Measurements from ENCODE around the gene YBX2. TPM values are rescaled to one million over a fixed set of nuclear protein-coding genes. Genes with fewer than 3 reads are reported as not detected.

YBX2 gene
- total RNA-seq, 1 donor from 2014 or later = 7.0 TPM

DNA sequence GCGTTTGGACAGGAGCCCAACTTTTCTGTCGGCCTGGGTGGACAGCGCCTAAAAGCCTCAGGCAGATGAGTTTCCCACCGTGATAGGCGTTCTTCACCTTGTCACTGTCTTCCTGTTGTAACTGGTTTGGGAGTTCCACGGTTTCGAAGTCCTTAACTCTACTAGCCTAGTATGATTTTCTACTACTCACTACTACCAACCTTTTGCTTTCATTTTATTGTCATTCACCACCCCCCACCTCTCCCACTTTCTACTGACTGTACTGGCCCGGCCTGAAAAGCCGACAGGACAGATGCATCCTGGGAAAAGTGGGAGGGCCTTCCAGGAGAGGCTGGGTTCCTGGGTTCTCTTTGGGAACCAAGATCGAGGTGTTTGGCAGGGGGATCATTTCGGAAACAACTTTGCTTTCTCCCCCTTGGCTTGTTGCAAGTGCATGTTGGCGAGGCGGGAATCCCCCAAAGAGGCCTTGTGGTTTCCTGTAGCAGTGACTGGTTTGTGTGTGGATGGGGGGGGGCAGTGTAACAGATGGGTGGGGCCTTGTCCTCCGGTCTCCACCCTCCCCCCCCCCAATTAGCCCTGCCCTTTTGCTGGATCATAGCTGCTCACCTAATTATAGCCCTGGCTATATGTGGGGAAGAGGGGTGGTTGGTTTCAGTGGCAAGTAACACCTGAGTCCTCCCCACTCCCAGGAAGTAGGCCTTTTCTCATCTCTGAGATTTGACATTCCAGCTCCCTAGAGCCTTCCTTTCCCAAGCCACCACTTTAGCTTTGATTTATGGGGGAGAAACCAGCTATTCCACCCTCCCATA, 14.4 kb upstream of the YBX2 start:
- Mint-ChIP-seq H3K27me3 (no peaks in the 10 kb centered on the region), H3K27ac (peak overlapping the region; percentile 99), H3K36me3 (peaks cover 29% of the 10 kb centered on the region), H3K4me1 (ENCODE audit: unreplicated experiment) (peaks cover 35% of the 10 kb centered on the region), H3K9me3 (no peaks in the 10 kb centered on the region), H3K4me3 (peak overlapping the region; percentile 98)
- TF ChIP-seq, protein P1, sequence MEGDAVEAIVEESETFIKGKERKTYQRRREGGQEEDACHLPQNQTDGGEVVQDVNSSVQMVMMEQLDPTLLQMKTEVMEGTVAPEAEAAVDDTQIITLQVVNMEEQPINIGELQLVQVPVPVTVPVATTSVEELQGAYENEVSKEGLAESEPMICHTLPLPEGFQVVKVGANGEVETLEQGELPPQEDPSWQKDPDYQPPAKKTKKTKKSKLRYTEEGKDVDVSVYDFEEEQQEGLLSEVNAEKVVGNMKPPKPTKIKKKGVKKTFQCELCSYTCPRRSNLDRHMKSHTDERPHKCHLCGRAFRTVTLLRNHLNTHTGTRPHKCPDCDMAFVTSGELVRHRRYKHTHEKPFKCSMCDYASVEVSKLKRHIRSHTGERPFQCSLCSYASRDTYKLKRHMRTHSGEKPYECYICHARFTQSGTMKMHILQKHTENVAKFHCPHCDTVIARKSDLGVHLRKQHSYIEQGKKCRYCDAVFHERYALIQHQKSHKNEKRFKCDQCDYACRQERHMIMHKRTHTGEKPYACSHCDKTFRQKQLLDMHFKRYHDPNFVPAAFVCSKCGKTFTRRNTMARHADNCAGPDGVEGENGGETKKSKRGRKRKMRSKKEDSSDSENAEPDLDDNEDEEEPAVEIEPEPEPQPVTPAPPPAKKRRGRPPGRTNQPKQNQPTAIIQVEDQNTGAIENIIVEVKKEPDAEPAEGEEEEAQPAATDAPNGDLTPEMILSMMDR (conservative IDR thresholded peaks at IDR 0.05) = no peak
- DNase-seq (ENCODE audit: extremely low spot score, unreplicated experiment) = no peak

DNA sequence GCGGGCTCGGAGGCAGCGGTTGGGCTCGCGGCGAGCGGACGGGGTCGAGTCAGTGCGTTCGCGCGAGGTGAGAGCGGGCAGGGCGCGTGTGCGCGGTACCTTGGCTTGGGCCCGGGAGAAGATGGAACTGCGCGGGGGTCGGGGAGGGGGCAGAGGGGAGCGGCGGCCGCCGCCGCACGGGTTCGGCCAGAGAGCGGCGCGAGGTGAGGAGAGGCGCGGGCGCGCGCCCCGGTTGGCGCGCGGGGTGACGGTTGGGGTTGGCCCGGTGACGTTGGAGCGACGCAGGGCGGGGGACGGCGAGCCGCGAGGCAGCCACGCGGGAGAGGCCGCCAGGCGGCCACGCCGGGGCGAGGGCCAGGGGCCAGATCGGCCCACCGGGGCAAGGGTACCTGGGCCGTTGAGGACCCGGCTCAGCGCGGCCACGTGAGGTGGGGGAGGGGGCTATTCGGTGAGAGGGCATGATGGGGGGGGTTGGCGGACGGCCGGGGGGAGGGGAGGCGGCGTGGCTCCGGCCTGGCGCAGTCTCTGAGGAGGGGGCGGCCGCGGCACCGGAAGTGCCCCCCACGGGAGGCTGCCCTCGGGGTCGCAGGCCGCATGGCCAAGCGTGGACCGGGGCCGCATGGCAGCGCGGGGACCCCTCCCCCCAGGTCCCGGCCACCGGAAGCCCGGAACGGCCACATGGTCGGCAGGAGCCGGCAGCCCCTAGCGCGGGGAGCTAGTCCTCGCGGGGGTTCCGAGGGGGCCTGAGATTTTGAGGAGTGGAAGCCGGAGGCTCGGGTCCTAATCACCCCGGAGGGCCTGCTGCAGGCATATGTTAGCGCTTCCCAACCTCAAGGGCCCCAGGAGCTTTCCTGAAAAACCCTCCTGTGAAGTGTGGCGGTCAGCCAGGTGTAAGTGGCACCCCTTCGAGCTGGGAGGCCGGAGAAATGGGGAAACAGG, 13.5 kb upstream of the YBX2 start:
- no peak for DNase-seq (ENCODE audit: extremely low spot score, unreplicated experiment)
- Mint-ChIP-seq H3K4me1 (ENCODE audit: unreplicated experiment) (peaks cover 30% of the 10 kb centered on the region), H3K27ac (peak overlapping the region; percentile 99), H3K4me3 (peak overlapping the region; percentile 98), H3K9me3 (no peaks in the 10 kb centered on the region), H3K36me3 (peaks cover 26% of the 10 kb centered on the region), H3K27me3 (no peaks in the 10 kb centered on the region)
- TF ChIP-seq, protein P1 (conservative IDR thresholded peaks at IDR 0.05) = peak; percentile 49

DNA sequence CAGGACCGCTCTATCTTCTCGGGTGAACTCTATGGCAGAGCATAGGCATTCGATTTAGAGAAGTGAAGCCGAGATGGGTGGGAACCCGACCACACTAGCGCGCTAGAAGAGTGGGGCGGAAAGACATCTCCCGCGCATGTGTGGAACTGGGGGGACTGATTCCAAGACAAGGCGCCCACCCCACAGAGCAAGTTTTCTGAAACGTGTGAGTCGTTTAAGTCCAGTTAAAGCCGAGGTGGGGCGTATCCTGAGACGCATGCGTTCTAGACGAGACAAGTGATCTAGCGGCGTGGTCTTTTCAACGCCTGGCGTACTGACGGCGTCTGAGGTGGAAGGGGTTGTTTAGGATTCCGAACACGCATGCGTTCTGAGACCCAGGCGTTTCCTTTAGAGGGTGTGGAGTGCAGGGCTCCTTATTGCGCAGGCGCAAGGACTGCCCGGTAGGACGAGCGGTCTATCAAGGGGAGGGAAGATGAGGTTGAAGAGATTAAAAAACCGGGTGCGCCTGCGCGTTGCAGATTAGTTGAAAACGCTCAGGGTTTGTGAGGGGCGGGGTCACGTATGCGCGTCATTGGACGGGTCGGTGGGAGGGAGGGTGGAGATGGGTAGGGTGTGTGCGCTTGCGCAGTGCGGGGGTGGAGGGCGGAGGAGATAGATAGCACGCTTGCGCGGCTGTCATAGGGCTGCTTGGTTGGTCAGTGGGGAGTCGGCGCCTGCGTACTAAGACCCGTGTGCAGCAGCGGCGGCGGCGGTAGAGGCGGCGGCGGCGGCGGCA, 12.7 kb upstream of the YBX2 start, which contains the start of gene EIF5A:
Gene EIF5A, plus strand, starts transcription at position 718 of the 775 bp plus-strand sequence. CDS start 2,008 bp downstream, outside the sequence.
- peak within 1 kb of the TSS; percentile 99 for H3K27ac Mint-ChIP-seq
- H3K9me3 Mint-ChIP-seq = no peaks in the 10 kb centered on the region
- peak; percentile 100 for DNase-seq (ENCODE audit: extremely low spot score, unreplicated experiment)
- peak within 1 kb of the TSS; percentile 98 for H3K4me3 Mint-ChIP-seq
- no peaks in the 10 kb centered on the region for H3K27me3 Mint-ChIP-seq
- H3K36me3 Mint-ChIP-seq = peaks cover 26% of the 10 kb centered on the region
- peaks cover 24% of the 10 kb centered on the region for H3K4me1 Mint-ChIP-seq (ENCODE audit: unreplicated experiment)
- TF ChIP-seq, protein P1 (conservative IDR thresholded peaks at IDR 0.05) = no peak

DNA sequence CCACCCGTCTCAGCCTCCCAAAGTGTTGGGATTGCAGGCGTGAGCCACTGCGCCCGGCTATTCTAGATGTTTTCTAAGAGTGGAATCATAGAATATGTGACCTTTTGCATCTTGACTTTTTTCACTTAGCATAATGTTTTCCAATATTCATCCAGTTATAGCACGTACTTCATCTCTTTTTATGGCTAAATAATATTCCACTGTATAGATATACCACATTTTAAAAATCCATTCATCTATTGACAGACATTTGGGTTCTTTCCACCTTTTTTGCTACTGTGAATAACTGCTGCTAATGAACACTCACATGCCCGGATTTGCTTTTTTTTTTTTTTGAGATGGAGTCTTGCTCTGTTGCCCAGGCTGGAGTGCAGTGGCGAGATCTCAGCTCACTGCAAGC, 9.7 kb upstream of the YBX2 start:
- Mint-ChIP-seq H3K9me3 (no peaks in the 10 kb centered on the region), H3K4me3 (no peak overlapping the region), H3K27ac (no peak overlapping the region), H3K4me1 (ENCODE audit: unreplicated experiment) (peaks cover 6% of the 10 kb centered on the region), H3K36me3 (peaks cover 7% of the 10 kb centered on the region), H3K27me3 (peaks cover 10% of the 10 kb centered on the region)
- TF ChIP-seq, protein P1 (conservative IDR thresholded peaks at IDR 0.05) = no peak
- DNase-seq (ENCODE audit: extremely low spot score, unreplicated experiment) = no peak

All from type B pancreatic cell (in vitro differentiated cells).